Measurements from ENCODE around the gene APOBEC3F. TPM values are rescaled to one million over a fixed set of nuclear protein-coding genes. Genes with fewer than 3 reads are reported as not detected.
A peak's percentile ranks its signal among the peaks of the same experiment; 100 is the strongest.

APOBEC3F gene
- total RNA-seq, 4 donors from 2014 or later, result 2.8 to 5.0 (median 3.9) TPM

DNA sequence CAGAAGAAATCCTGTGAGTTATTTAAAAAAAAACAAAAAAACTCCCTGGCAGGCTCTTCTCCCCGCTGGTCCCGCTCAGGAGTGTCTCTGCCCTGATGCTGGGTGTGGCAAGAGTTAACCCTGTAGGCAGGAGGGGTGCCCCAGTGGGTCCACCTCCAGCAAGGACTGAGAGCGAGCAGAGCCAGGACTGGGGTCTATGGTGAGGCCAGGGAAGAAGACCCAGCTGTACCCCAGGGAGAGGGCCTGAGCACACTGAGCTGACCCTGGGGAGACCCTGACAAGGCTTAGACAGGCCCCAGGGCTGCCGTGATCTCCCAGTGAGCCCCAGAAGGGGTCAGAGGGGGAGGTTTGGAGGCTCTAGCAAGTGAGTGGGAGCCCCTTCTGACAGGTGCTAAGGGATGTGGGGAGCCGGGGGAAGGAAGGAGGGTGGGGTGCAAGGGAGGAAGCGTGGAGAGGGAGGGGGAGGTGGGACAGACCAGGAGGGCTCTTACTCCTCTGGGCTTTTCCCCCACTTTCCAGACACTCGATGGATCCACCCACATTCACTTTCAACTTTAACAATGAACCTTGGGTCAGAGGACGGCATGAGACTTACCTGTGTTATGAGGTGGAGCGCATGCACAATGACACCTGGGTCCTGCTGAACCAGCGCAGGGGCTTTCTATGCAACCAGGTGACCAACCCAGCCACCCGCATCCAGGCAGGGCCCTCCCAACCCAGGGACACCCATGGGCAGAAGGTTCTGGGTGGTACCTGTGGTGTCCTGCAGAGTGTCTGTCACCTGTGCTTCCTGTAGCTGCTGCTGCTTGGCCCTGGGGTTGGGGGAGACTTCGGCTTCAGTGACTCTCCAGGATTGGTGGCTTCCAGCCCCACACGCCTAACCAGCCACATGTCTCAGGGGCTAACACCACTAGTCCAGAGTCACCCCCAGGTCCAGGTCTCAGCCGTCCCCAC is 42.8 kb downstream of the APOBEC3F start:
- Histone ChIP-seq H3K27ac (replicated peaks in 1 of 4) (no peak overlapping the region), H3K4me3 (no peak overlapping the region), H3K4me1 (peaks cover 5 to 12% (median 10%) of the 10 kb centered on the region in 4 donors), H3K9me3 (no peaks in the 10 kb centered on the region), H3K36me3 (peaks cover 0 to 28% (median 10%) of the 10 kb centered on the region in 4 donors), H3K27me3 (no peaks in the 10 kb centered on the region)
- intact Hi-C loops (cut with DNase I), result no loop called here
- DNase-seq (ENCODE audit: extremely low spot score), result no peak
- TF ChIP-seq POLR2AphosphoS5 (IDR thresholded peaks at IDR 0.05) (no peak), POLR2A (IDR thresholded peaks at IDR 0.05; ENCODE audit: low read depth) (no peak), EP300 (IDR thresholded peaks at IDR 0.05) (no peak)
- TF ChIP-seq, protein P1, sequence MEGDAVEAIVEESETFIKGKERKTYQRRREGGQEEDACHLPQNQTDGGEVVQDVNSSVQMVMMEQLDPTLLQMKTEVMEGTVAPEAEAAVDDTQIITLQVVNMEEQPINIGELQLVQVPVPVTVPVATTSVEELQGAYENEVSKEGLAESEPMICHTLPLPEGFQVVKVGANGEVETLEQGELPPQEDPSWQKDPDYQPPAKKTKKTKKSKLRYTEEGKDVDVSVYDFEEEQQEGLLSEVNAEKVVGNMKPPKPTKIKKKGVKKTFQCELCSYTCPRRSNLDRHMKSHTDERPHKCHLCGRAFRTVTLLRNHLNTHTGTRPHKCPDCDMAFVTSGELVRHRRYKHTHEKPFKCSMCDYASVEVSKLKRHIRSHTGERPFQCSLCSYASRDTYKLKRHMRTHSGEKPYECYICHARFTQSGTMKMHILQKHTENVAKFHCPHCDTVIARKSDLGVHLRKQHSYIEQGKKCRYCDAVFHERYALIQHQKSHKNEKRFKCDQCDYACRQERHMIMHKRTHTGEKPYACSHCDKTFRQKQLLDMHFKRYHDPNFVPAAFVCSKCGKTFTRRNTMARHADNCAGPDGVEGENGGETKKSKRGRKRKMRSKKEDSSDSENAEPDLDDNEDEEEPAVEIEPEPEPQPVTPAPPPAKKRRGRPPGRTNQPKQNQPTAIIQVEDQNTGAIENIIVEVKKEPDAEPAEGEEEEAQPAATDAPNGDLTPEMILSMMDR (IDR thresholded peaks at IDR 0.05), result no peak
- 78% methylated on average over 9 of the region's 14 CpGs for WGBS

DNA sequence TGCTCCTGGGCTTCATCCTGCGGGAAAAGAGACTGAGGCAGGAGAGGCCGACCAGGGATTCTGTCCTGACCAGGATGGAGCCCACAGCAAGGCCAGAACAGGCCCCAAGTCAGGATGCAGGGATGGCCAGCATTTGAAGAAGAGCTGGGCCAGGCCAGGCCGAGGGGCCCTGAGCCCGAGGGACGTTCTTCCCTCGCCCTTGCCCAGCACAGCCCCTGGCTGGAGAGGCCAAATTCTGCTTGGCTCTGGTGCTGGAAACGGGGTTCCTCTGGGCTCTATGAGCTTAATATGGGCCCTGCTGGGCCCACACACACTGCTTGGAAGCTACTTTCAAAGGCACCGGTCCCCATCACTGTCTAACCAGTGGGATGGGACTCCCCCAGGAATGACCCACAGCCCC is 44.0 kb downstream of the APOBEC3F start:
- TF ChIP-seq, protein P1 (IDR thresholded peaks at IDR 0.05), result no peak
- no peak for TF ChIP-seq POLR2AphosphoS5 (IDR thresholded peaks at IDR 0.05)
- no peak for TF ChIP-seq POLR2A (IDR thresholded peaks at IDR 0.05; ENCODE audit: low read depth)
- TF ChIP-seq EP300 (IDR thresholded peaks at IDR 0.05), result no peak
- no peak for DNase-seq (ENCODE audit: extremely low spot score)
- Histone ChIP-seq H3K27ac (replicated peaks in 1 of 4) (no peak overlapping the region), H3K36me3 (peaks cover 0 to 28% (median 10%) of the 10 kb centered on the region in 4 donors), H3K4me1 (peaks cover 5 to 12% (median 10%) of the 10 kb centered on the region in 4 donors), H3K9me3 (no peaks in the 10 kb centered on the region), H3K4me3 (no peak overlapping the region), H3K27me3 (no peaks in the 10 kb centered on the region)
- intact Hi-C loops (cut with DNase I), result no loop called here
- 94% methylated on average over 7 of the region's 8 CpGs for WGBS

DNA sequence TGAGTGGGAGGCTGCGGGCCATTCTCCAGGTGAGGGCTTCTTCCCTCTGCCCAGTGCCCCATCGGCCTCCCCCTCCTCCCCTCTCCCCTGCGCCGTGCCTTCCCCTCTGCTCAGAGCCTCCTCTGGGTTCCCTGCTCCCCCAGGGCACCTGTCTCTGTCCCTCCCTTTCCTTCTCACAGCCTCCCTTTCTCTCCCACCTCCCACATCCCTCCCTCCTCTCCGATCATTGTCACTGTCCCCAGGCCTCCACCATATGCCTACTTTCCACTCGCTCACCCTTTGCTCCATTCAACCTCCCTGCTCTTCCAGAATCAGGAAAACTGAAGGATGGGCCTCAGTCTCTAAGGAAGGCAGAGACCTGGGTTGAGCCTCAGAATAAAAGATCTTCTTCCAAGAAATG is 46.4 kb downstream of the APOBEC3F start:
- no peaks in the 10 kb centered on the region for H3K9me3 ChIP-seq
- 93% methylated on average over 6 of the region's 6 CpGs for WGBS
- H3K27me3 ChIP-seq, result no peaks in the 10 kb centered on the region
- H3K36me3 ChIP-seq, result peaks cover 0 to 8% (median under 1%) of the 10 kb centered on the region in 4 donors
- H3K4me1 ChIP-seq, result peaks cover 5 to 12% (median 10%) of the 10 kb centered on the region in 4 donors
- TF ChIP-seq EP300 (IDR thresholded peaks at IDR 0.05), result no peak
- TF ChIP-seq, protein P1 (IDR thresholded peaks at IDR 0.05), result no peak
- no peak for TF ChIP-seq POLR2AphosphoS5 (IDR thresholded peaks at IDR 0.05)
- TF ChIP-seq POLR2A (IDR thresholded peaks at IDR 0.05; ENCODE audit: low read depth), result no peak
- intact Hi-C loops (cut with DNase I), result no loop called here
- no peak for DNase-seq (ENCODE audit: extremely low spot score)
- H3K4me3 ChIP-seq, result no peak overlapping the region
- H3K27ac ChIP-seq (replicated peaks in 1 of 4), result no peak overlapping the region

DNA sequence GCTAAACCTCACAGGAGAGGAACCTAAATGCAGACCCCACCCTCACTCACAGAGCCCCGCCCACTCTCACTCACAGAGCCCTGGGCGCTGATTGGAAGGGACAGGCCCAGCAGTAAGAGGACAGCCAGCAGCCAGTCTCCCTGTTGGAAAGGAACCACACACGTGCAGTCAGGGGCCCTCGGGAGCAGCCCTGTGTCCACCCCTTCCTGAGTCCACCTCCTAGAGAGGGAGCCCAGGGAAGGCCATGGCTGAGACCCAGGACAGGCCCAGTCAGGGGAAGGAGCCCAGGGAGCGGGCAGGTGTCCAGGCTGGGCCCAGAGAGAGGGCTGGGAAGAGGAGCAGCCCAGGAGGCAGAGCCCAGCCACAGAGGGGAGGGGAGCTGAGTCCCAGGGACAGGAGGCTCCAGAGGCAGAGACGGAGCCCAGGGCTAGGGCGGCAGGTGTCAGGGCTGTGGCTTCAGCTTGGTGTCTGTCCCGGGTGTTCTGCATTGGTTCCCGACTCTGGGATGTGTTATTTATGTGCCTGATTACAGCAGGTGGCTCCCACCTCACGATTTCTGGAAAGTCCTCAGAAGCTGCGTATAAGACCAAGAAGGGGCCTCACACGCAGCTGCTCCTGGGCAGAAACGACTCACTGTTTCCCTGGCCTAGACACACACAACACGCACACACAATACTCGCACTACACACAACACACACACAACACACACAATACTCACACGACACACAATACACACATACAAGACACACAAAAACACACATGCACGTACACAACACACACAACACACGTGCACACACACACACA is 47.4 kb downstream of the APOBEC3F start:
- 55% methylated on average over 17 of the region's 18 CpGs for WGBS
- TF ChIP-seq, protein P1 (IDR thresholded peaks at IDR 0.05), result no peak
- Histone ChIP-seq H3K27me3 (no peaks in the 10 kb centered on the region), H3K4me3 (no peak overlapping the region), H3K36me3 (no peaks in the 10 kb centered on the region), H3K4me1 (peaks cover 5 to 12% (median 10%) of the 10 kb centered on the region in 4 donors), H3K27ac (replicated peaks in 1 of 4) (peak overlapping the region in 1 of 4 donors; percentile 14), H3K9me3 (no peaks in the 10 kb centered on the region)
- intact Hi-C loops (cut with DNase I), result no loop called here
- DNase-seq (ENCODE audit: extremely low spot score), result no peak
